HCT116 (cell line): Measurements from ENCODE around the gene ROCK1. TPM values are rescaled to one million over a fixed set of nuclear protein-coding genes. Genes with fewer than 3 reads are reported as not detected.

Experiments
- ATAC-seq: fragments of 200-7000 bp; cut with Tn5 transposase; 2 replicates; pipeline ENCODE4 v1.9.1; 2020; ENCODE audit warnings: mild to moderate bottlenecking, moderate library complexity
- BruUV-seq: library from RNA; stranded (reverse); fragments of 400-500 nt; replicated peaks from 2 replicates; lab custom pipeline; 2021; lab: Mats Ljungman, UMichigan
- CTCF ChIA-PET: fragments of 300-600 bp; sonication (Branson Sonifier 250); formaldehyde crosslinking; loops from one replicate; lab custom pipeline; 2021; ENCODE audit warnings: antibody characterized with exemption; lab: Charles Lee
- POLR2A ChIA-PET: fragments of 300-600, 350-600 bp; sonication (Branson Sonifier 250); formaldehyde crosslinking; loops from one replicate; lab custom pipeline; 2021; ENCODE audit warnings: antibody characterized with exemption; lab: Charles Lee
- RAD21 ChIA-PET, 2 experiments: fragments of 300-600 bp; sonication (Branson Sonifier 250); formaldehyde crosslinking; loops; one replicate each; lab custom pipeline; 2023; ENCODE audit warnings: low total read pairs in 2 of 2; ENCODE audit not compliant: uncharacterized antibody in 2 of 2, unreplicated experiment in 2 of 2, low non-redundant PET in 1 of 2; lab: Charles Lee
- DNase-seq: peaks from one replicate; pipeline ENCODE4 v3.0.0-alpha.2; 2010; ENCODE audit warnings: low read depth, low spot score
- H2AFZ ChIP-seq: fragments of 200-600 bp; shearing (Covaris generic), sonication (generic); 2 replicates; pipeline ENCODE4 v1.6.1; 2017; ENCODE audit warnings: low read depth, mixed run types, mixed read lengths, antibody characterized with exemption, low read length; ENCODE audit not compliant: poor library complexity, severe bottlenecking
- H3K27ac ChIP-seq: 2 replicates; pipeline ENCODE4 v1.5.1; 2012; ENCODE audit warnings: low read depth, low read length
- H3K27me3 ChIP-seq: fragments of 200-600 bp; sonication (generic); 2 replicates; pipeline ENCODE4 v1.6.1; 2016; ENCODE audit warnings: mixed run types, low read length, mixed read lengths; ENCODE audit not compliant: insufficient read depth
- H3K36me3 ChIP-seq, 2 experiments: fragments of 200-500 bp in 1 of 2; fragments of 200-600 bp in 1 of 2; sonication (Bioruptor generic) in 1 of 2; sonication (generic) in 1 of 2; 2 replicates each; pipeline versions ENCODE4 v1.5.1 to v1.6.1; 2014 to 2016; ENCODE audit warnings: low read length in 2 of 2, inconsistent platforms in 1 of 2, mixed read lengths in 1 of 2, mixed run types in 1 of 2; ENCODE audit not compliant: insufficient read depth in 2 of 2, control insufficient read depth in 1 of 2
- H3K4me1 ChIP-seq, 2 experiments: fragments of 200-600 bp in 1 of 2; sonication (generic) in 1 of 2; 2 replicates each; pipeline versions ENCODE4 v1.5.1 to v1.6.1; 2012 to 2017; ENCODE audit warnings: low read length in 2 of 2, inconsistent platforms in 1 of 2, mild to moderate bottlenecking in 1 of 2, mixed read lengths in 1 of 2, mixed run types in 1 of 2, moderate library complexity in 1 of 2; ENCODE audit not compliant: insufficient read depth in 2 of 2, control insufficient read depth in 1 of 2
- H3K4me2 ChIP-seq: fragments of 200-600 bp; sonication (generic); 2 replicates; pipeline ENCODE4 v1.6.1; 2017; ENCODE audit warnings: mixed run types, low read length, mixed read lengths
- H3K4me3 ChIP-seq, 2 experiments: fragments of 200-600 bp in 1 of 2; sonication (generic) in 1 of 2; replicated peaks in 1 of 2; 2 replicates each; pipeline ENCODE4 v1.5.1; 2011 to 2016; ENCODE audit warnings: low read length in 2 of 2, control low read depth in 1 of 2, low read depth in 1 of 2, mild to moderate bottlenecking in 1 of 2, mixed read lengths in 1 of 2, mixed run types in 1 of 2
- H3K79me2 ChIP-seq: fragments of 200-600 bp; sonication (generic); 2 replicates; pipeline ENCODE4 v1.6.1; 2017; ENCODE audit warnings: mild to moderate bottlenecking, mixed run types, low read length, moderate library complexity, mixed read lengths; ENCODE audit not compliant: insufficient read depth
- H3K9ac ChIP-seq: fragments of 200-600 bp; sonication (generic); 2 replicates; pipeline ENCODE4 v1.6.1; 2016; ENCODE audit warnings: low read length, mixed read lengths
- H3K9me2 ChIP-seq: fragments of 200-600 bp; sonication (generic), shearing (Covaris generic); 2 replicates; pipeline ENCODE4 v1.6.1; 2017; ENCODE audit warnings: mixed run types, mild to moderate bottlenecking, moderate library complexity; ENCODE audit not compliant: insufficient read depth
- H3K9me3 ChIP-seq, 2 experiments: fragments of 200-500 bp in 1 of 2; fragments of 200-600 bp in 1 of 2; sonication (Bioruptor generic) in 1 of 2; sonication (generic) in 1 of 2; 2 replicates each; pipeline ENCODE4 v1.6.1; 2014 to 2017; ENCODE audit warnings: low read length in 2 of 2, mixed read lengths in 2 of 2, inconsistent platforms in 1 of 2, low read depth in 1 of 2, mild to moderate bottlenecking in 1 of 2, mixed run types in 1 of 2, moderate library complexity in 1 of 2; ENCODE audit not compliant: control insufficient read depth in 1 of 2, insufficient read depth in 1 of 2
- H4K20me1 ChIP-seq: fragments of 200-600 bp; sonication (generic), shearing (Covaris generic); 2 replicates; pipeline ENCODE4 v1.6.1; 2017; ENCODE audit warnings: mixed run types, mild to moderate bottlenecking, moderate library complexity; ENCODE audit not compliant: insufficient read depth
- CBX3 ChIP-seq: IDR thresholded peaks from 2 replicates; pipeline ENCODE4 v1.6.1; 2012; ENCODE audit warnings: low read depth
- EGR1 ChIP-seq: IDR thresholded peaks from 2 replicates; pipeline ENCODE4 v1.6.1; 2012; ENCODE audit warnings: low read depth
- EZH2 ChIP-seq: fragments of 200-600 bp; sonication (generic); IDR thresholded peaks from 2 replicates; pipeline ENCODE4 v1.6.1; 2017; ENCODE audit warnings: antibody characterized with exemption, mixed run types
- EZH2phosphoT487 ChIP-seq: fragments of 200-600 bp; IDR thresholded peaks from 2 replicates; pipeline ENCODE4 v1.6.1; 2018; ENCODE audit warnings: antibody characterized with exemption, borderline replicate concordance
- JUND ChIP-seq: IDR thresholded peaks from 2 replicates; pipeline ENCODE4 v1.6.1; 2012
- POLR2A ChIP-seq: IDR thresholded peaks from 2 replicates; pipeline ENCODE4 v1.7.0; 2011; ENCODE audit warnings: borderline replicate concordance; ENCODE audit not compliant: insufficient read depth, insufficient read length; ENCODE audit errors: extremely low read depth
- POLR2AphosphoS5 ChIP-seq: IDR thresholded peaks from 2 replicates; pipeline ENCODE4 v1.6.1; 2011; ENCODE audit warnings: mild to moderate bottlenecking, low read depth, low read length, moderate library complexity
- RAD21 ChIP-seq: IDR thresholded peaks from 2 replicates; pipeline ENCODE4 v1.6.1; 2012; ENCODE audit warnings: low read depth, mild to moderate bottlenecking
- SP1 ChIP-seq: IDR thresholded peaks from 2 replicates; pipeline ENCODE4 v1.6.1; 2012; ENCODE audit warnings: low read depth
- ZNF274 ChIP-seq: fragments of 200-500 bp; sonication (Bioruptor generic); IDR thresholded peaks from 2 replicates; pipeline ENCODE4 v1.6.1; 2014; ENCODE audit warnings: mild to moderate bottlenecking, low read depth, low read length, inconsistent platforms
- intact Hi-C: fragments of 100-400 bp; cut with micrococcal nuclease; formaldehyde crosslinking; loops from 2 replicates; pipeline ENCODE4 v1.10.0; 2022
- total RNA-seq: library from RNA; stranded (reverse); gene quantifications from one replicate; pipeline ENCODE4 v1.2.1, GENCODE V29; 2021; ENCODE audit not compliant: unreplicated experiment
- TF ChIP-seq, protein P1 (sequence below): IDR thresholded peaks from 2 replicates; pipeline ENCODE4 v1.6.1; 2012
- TF ChIP-seq, protein P2 (sequence below): IDR thresholded peaks from 2 replicates; pipeline ENCODE4 v1.6.1; 2012; ENCODE audit warnings: low read depth

The ROCK1 gene
- total RNA-seq, 1 experiment from 2014 or later: 38.1 TPM

DNA sequence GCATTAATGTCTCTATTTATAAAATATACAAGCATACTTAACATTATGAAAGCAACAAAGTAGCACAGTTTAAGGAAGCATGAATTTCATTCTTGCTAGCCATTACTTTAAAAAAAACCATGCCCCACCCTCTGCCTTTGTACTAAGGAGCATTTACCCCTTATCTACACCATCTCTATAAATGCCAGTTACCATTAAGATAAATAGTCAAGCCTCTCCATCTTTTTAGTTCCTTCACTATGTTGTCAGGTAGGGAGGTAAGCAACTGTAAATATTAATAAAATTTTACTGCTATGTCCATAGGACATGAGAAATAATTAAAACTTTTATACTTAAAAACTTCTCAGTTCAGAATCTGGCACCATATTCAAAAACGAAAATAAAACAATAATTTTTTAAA is 42.1 kb downstream of the ROCK1 start:
- Histone ChIP-seq H4K20me1 (peaks cover 21% of the 10 kb centered on the region; the same call in 1 of the 2 replicates), H3K9me3 (no peaks in the 10 kb centered on the region), H3K27ac (no peak overlapping the region), H3K36me3 (no peaks in the 10 kb centered on the region), H3K4me2 (no peak overlapping the region), H3K27me3 (no peaks in the 10 kb centered on the region), H3K79me2 (peaks cover 59% of the 10 kb centered on the region), H3K4me1 (peaks cover 9 to 10% of the 10 kb centered on the region in 2 experiments), H3K9me2 (no peaks in the 10 kb centered on the region), H3K4me3 (no peak overlapping the region), H3K9ac (no peak overlapping the region), H2AFZ (no peak overlapping the region)
- TF ChIP-seq CBX3 (no peak), EZH2 (no peak), SP1 (no peak), POLR2AphosphoS5 (no peak), EGR1 (no peak), POLR2A (no peak), EZH2phosphoT487 (no peak), ZNF274 (no peak), RAD21 (no peak), JUND (no peak)
- TF ChIP-seq, protein P1, sequence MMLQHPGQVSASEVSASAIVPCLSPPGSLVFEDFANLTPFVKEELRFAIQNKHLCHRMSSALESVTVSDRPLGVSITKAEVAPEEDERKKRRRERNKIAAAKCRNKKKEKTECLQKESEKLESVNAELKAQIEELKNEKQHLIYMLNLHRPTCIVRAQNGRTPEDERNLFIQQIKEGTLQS: no peak
- TF ChIP-seq, protein P2, sequence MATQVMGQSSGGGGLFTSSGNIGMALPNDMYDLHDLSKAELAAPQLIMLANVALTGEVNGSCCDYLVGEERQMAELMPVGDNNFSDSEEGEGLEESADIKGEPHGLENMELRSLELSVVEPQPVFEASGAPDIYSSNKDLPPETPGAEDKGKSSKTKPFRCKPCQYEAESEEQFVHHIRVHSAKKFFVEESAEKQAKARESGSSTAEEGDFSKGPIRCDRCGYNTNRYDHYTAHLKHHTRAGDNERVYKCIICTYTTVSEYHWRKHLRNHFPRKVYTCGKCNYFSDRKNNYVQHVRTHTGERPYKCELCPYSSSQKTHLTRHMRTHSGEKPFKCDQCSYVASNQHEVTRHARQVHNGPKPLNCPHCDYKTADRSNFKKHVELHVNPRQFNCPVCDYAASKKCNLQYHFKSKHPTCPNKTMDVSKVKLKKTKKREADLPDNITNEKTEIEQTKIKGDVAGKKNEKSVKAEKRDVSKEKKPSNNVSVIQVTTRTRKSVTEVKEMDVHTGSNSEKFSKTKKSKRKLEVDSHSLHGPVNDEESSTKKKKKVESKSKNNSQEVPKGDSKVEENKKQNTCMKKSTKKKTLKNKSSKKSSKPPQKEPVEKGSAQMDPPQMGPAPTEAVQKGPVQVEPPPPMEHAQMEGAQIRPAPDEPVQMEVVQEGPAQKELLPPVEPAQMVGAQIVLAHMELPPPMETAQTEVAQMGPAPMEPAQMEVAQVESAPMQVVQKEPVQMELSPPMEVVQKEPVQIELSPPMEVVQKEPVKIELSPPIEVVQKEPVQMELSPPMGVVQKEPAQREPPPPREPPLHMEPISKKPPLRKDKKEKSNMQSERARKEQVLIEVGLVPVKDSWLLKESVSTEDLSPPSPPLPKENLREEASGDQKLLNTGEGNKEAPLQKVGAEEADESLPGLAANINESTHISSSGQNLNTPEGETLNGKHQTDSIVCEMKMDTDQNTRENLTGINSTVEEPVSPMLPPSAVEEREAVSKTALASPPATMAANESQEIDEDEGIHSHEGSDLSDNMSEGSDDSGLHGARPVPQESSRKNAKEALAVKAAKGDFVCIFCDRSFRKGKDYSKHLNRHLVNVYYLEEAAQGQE: no peak
- CTCF ChIA-PET: no interaction called here
- intact Hi-C loops: no loop called here
- no TSS peak for BruUV-seq
- DNase-seq (no peak), ATAC-seq (no peak)
- RAD21 ChIA-PET: no interaction called here
- POLR2A ChIA-PET: no interaction called here
